Uterus (tissue), 4 donors: ENCODE measurements around the gene ATP11A. TPM values are rescaled to one million over a fixed set of nuclear protein-coding genes. Genes with fewer than 3 reads are reported as not detected.
"Not testable (repeated sequence)": the region's sequence is repeated elsewhere in the genome, so short reads cannot be mapped to it uniquely, and the experiment has no call there.

ENCODE experiments used
- DNase-seq, 2 donors: peaks; one replicate each; pipeline ENCODE4 v3.0.0-alpha.2; 2019 to 2020
- H3K27ac ChIP-seq, 2 donors: fragments of 200-600 bp; sonication (generic); 1 replicate in 1 of 2; 2 replicates in 1 of 2; pipeline ENCODE4 v1.5.1; 2016 to 2018
- H3K27me3 ChIP-seq, 2 donors: fragments of 200-600 bp; sonication (generic); one replicate each; pipeline ENCODE4 v1.5.1; 2018 to 2019; ENCODE audit warnings: control low read depth in 1 of 2
- H3K36me3 ChIP-seq, 2 donors: fragments of 200-600 bp; sonication (generic); one replicate each; pipeline ENCODE4 v1.5.1; 2019; ENCODE audit warnings: control low read depth in 1 of 2
- H3K4me1 ChIP-seq, 2 donors: fragments of 200-600 bp; sonication (generic); one replicate each; pipeline ENCODE4 v1.5.1; 2018 to 2019; ENCODE audit warnings: control low read depth in 1 of 2
- H3K4me3 ChIP-seq, 2 donors: fragments of 200-600 bp; sonication (generic); 1 replicate in 1 of 2; 2 replicates in 1 of 2; pipeline ENCODE4 v1.5.1; 2018 to 2019; ENCODE audit warnings: mild to moderate bottlenecking in 1 of 2
- H3K9me3 ChIP-seq, 2 donors: fragments of 200-600 bp; sonication (generic); one replicate each; pipeline ENCODE4 v1.5.1; 2019; ENCODE audit warnings: control low read depth in 1 of 2
- POLR2A ChIP-seq, 2 donors: fragments of 450-650 bp; IDR thresholded peaks; one replicate each; pipeline ENCODE4 v1.6.1; 2016; ENCODE audit warnings: antibody characterized with exemption in 2 of 2, mild to moderate bottlenecking in 1 of 2, moderate library complexity in 1 of 2
- intact Hi-C: fragments of 100-400 bp; cut with DNase I; formaldehyde crosslinking; loops from one replicate; pipeline ENCODE4 v1.15.1; 2023; ENCODE audit warnings: low total_unique reads
- total RNA-seq, 4 donors: library from RNA; depleted of rRNA in 3 of 4; stranded (reverse); fragments of >200 nt in 3 of 4; gene quantifications; one replicate each; pipeline versions ENCODE4 v1.1.0 to v1.2.4, GENCODE V29; 2014 to 2023
- TF ChIP-seq, protein P1 (sequence below), 4 experiments: fragments of 200-600 bp in 2 of 4; fragments of 450-650 bp in 2 of 4; sonication (generic) in 2 of 4; IDR thresholded peaks; one replicate each; pipeline ENCODE4 v1.5.1; 2016 to 2019; ENCODE audit warnings: antibody characterized with exemption in 4 of 4, mild to moderate bottlenecking in 2 of 4, moderate library complexity in 1 of 4
- donor health status: DM: yes; HTN: yes; CAD: no.

Gene ATP11A
- total RNA-seq, 4 donors from 2014 or later = 12.8 to 149 (median 22.8) TPM

DNA sequence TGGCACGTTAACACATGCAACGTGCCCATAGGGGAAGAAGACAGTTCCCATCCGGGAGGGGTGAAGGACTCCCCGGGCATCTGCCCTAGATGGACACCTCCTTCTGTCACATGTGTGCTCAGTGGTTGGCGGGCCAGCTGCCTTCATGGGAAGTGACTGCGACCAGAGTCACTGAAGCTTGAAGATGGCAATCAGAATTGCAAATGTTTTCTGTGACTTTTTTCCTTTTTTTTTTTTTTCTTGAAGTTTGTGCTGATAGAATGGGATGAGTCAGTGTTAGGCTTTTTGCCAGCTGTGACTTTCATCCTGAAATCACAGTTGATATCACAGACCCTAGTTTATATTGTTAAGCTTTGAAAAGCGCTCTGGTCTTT is 170.0 kb downstream of the ATP11A start:
- DNase-seq = peak in 1 of 2 donors; percentile 52
- no peak overlapping the region for H3K27ac ChIP-seq
- H3K27me3 ChIP-seq = no peaks in the 10 kb centered on the region
- no peaks in the 10 kb centered on the region for H3K36me3 ChIP-seq
- no peaks in the 10 kb centered on the region for H3K9me3 ChIP-seq
- H3K4me3 ChIP-seq = no peak overlapping the region
- intact Hi-C loops = no loop called here
- no peaks in the 10 kb centered on the region for H3K4me1 ChIP-seq
- no peak for TF ChIP-seq POLR2A (IDR thresholded peaks at IDR 0.05)

DNA sequence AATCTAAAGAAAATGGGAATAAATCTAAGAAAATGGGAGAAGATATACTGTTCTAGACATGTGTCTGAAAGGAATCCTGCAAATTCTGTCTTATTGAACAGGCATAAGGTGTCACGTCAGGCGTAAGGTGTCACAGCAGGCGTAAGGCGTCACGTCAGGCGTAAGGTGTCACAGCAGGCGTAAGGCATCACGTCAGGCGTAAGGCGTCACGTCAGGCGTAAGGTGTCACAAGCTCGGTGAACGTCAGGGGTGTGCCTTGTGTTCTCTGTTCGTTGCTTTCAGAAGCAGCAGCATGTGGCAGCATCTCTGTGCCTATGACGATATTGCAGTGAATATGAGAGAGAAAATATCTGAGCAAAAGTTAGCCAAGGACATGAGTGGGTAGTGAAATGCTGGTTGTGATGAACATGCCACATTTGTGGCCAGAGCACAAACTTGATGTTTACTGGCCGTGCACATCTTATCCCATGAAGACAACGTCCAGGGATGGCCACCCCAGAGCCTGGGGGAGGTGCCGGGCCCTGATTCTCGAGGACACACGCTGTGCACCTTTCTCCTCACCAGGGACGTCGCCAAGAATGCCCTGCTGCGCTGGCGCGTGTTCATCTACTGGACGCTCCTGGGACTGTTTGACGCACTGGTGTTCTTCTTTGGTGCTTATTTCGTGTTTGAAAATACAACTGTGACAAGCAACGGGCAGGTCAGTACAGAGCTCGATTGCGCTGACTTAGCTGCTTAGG is 172.2 kb downstream of the ATP11A start:
- no peak for DNase-seq
- Histone ChIP-seq H3K4me3 (no peak overlapping the region), H3K4me1 (no peaks in the 10 kb centered on the region), H3K27ac (no peak overlapping the region), H3K27me3 (no peaks in the 10 kb centered on the region), H3K9me3 (no peaks in the 10 kb centered on the region), H3K36me3 (no peaks in the 10 kb centered on the region)
- intact Hi-C loops = no loop called here
- TF ChIP-seq, protein P1, sequence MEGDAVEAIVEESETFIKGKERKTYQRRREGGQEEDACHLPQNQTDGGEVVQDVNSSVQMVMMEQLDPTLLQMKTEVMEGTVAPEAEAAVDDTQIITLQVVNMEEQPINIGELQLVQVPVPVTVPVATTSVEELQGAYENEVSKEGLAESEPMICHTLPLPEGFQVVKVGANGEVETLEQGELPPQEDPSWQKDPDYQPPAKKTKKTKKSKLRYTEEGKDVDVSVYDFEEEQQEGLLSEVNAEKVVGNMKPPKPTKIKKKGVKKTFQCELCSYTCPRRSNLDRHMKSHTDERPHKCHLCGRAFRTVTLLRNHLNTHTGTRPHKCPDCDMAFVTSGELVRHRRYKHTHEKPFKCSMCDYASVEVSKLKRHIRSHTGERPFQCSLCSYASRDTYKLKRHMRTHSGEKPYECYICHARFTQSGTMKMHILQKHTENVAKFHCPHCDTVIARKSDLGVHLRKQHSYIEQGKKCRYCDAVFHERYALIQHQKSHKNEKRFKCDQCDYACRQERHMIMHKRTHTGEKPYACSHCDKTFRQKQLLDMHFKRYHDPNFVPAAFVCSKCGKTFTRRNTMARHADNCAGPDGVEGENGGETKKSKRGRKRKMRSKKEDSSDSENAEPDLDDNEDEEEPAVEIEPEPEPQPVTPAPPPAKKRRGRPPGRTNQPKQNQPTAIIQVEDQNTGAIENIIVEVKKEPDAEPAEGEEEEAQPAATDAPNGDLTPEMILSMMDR (IDR thresholded peaks at IDR 0.05) = no peak

DNA sequence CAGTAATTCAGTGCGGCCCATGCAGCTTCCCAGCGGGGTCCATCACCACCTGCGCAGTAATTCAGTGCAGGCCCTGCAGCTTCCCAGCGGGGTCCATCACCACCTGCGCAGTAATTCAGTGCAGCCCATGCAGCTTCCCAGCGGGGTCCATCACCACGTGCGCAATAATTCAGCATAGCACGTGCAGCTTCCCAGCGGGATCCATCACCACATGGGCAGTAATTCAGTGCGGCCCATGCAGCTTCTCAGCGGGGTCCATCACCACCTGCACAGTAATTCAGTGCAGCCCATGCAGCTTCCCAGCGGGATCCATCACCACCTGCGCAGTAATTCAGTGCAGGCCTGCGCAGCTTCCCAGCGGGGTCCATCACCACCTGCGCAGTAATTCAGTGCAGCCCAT is 173.5 kb downstream of the ATP11A start:
- H3K27me3 ChIP-seq, H3K36me3 ChIP-seq, H3K9me3 ChIP-seq, DNase-seq, H3K4me1 ChIP-seq, H3K27ac ChIP-seq, intact Hi-C loops, H3K4me3 ChIP-seq: not testable (repeated sequence)

DNA sequence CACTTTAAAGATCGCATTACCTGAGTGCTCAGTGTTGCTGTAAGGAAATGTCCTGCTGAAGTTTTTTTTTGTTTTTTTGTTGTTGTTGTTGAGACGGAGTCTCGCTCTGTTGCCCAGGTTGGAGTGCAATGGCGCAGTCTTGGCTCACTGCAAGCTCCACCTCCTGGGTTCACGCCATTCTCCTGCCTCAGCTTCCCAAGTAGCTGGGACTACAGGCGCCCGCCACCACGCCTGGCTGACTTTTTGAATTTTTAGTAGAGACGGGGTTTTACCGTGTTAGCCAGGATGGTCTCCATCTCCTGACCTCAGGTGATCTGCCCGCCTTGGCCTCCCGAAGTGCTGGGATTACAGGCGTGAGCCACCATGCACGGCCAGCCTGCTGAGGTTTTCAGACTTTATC is 175.6 kb downstream of the ATP11A start:
- intact Hi-C loops, H3K36me3 ChIP-seq, H3K27ac ChIP-seq, DNase-seq, H3K4me1 ChIP-seq, H3K27me3 ChIP-seq, H3K9me3 ChIP-seq, H3K4me3 ChIP-seq: not testable (repeated sequence)

DNA sequence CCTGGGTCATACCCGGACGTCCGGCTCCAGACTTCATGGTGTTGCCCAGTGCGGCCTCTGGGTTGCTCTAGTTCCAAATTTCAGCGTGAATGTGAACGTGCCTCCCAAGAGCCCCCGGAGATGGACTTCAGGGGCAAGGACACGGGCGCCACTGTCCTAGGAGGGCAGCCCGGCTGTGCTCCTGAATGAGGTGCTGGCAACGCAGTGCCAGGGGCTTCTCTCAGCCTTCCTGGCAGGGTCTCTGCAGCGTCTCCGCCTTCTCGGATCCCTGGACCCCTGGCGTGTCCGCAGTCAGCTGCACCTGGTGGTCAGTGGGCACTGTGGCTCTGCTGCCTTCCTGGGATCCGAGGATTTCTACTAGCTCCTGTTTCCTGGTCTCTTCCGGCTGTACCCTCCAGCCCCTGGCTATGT is 177.5 kb downstream of the ATP11A start:
- TF ChIP-seq POLR2A (IDR thresholded peaks at IDR 0.05) = no peak
- TF ChIP-seq, protein P1 (IDR thresholded peaks at IDR 0.05) = no peak
- H3K4me3 ChIP-seq = no peak overlapping the region
- H3K27me3 ChIP-seq = no peaks in the 10 kb centered on the region
- H3K4me1 ChIP-seq = no peaks in the 10 kb centered on the region
- no peaks in the 10 kb centered on the region for H3K36me3 ChIP-seq
- DNase-seq = no peak
- H3K27ac ChIP-seq = no peak overlapping the region
- H3K9me3 ChIP-seq = no peaks in the 10 kb centered on the region
- intact Hi-C loops = no loop called here

DNA sequence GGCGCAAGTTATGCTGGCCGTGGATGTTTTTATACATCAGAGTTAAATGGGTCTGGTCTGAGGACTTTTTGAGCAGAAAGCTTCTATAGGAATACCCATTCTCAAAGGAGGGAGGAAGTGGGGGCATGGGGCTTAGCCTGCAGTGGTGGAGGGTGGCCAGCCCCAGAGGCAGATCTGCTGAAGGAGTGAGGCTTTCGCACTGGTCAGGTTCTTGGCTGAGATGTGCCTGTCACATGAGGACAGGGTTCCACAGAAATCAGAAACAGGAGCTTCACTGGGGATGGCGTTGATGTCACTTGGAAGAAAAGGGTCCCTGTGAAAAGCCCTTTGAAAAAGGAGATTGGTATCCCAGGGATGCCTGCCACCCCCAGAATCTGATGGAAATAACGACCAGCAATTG is 178.5 kb downstream of the ATP11A start:
- Histone ChIP-seq H3K27me3 (no peaks in the 10 kb centered on the region), H3K4me1 (no peaks in the 10 kb centered on the region), H3K27ac (no peak overlapping the region), H3K9me3 (no peaks in the 10 kb centered on the region), H3K36me3 (no peaks in the 10 kb centered on the region), H3K4me3 (no peak overlapping the region)
- TF ChIP-seq POLR2A (IDR thresholded peaks at IDR 0.05) = no peak
- TF ChIP-seq, protein P1 (IDR thresholded peaks at IDR 0.05) = no peak
- no peak for DNase-seq
- intact Hi-C loops = no loop called here
